Lower leg skin (tissue), 4 donors: Measurements from ENCODE around the gene NR1H3. TPM values are rescaled to one million over a fixed set of nuclear protein-coding genes. Genes with fewer than 3 reads are reported as not detected.

ENCODE experiments used
- DNase-seq, 2 donors: peaks; one replicate each; pipeline ENCODE4 v3.0.0-alpha.2; 2019; ENCODE audit warnings: low spot score in 2 of 2
- H3K4me3 ChIP-seq: fragments of 200-600 bp; sonication (generic); 2 replicates; pipeline ENCODE4 v1.5.1; 2017; ENCODE audit warnings: mild to moderate bottlenecking, low read depth; ENCODE audit not compliant: poor library complexity, severe bottlenecking
- POLR2A ChIP-seq, 2 donors: fragments of 450-650 bp; IDR thresholded peaks; one replicate each; pipeline ENCODE4 v1.6.1; 2016 to 2017; ENCODE audit warnings: antibody characterized with exemption in 2 of 2, mild to moderate bottlenecking in 1 of 2, moderate library complexity in 1 of 2
- WGBS, 2 donors: methylation state at CpG; one replicate each; pipeline ENCODE4 v1.1.5; 2018; 5-methylcytosine and 5-hydroxymethylcytosine counted together
- intact Hi-C: fragments of 100-400 bp; cut with DNase I; formaldehyde crosslinking; loops from one replicate; pipeline ENCODE4 v1.15.0; 2023; ENCODE audit warnings: low total_unique reads
- total RNA-seq, 4 donors: library from RNA; depleted of rRNA; stranded (reverse); fragments of >200 nt; gene quantifications; one replicate each; pipeline ENCODE4 v1.1.0, GENCODE V29; 2016
- TF ChIP-seq, protein P1 (sequence below), 3 donors: fragments of 450-650 bp; IDR thresholded peaks; one replicate each; pipeline ENCODE4 v1.5.1; 2016; ENCODE audit warnings: antibody characterized with exemption in 3 of 3, mild to moderate bottlenecking in 3 of 3, moderate library complexity in 2 of 3

Gene NR1H3
- total RNA-seq, 4 donors from 2014 or later = 18.5 to 34.6 (median 23.4) TPM

- intact Hi-C loops = no loop called here
- DNase-seq = no peak
Observed at GRCh38 chr11:47233051-47233450, 24.7 kb upstream of the NR1H3 start.

GRCh38 chr11:47233989-47234668 lies 23.7 kb upstream of the NR1H3 start:
- WGBS, 2 donors = 62 to 73% methylated on average over 11 of the region's 11 CpGs
- DNase-seq = peak in 1 of 2 donors; percentile 85
- no peak overlapping the region for H3K4me3 ChIP-seq
- intact Hi-C loops = no loop called here
- TF ChIP-seq POLR2A (IDR thresholded peaks at IDR 0.05) = no peak
- TF ChIP-seq, protein P1, sequence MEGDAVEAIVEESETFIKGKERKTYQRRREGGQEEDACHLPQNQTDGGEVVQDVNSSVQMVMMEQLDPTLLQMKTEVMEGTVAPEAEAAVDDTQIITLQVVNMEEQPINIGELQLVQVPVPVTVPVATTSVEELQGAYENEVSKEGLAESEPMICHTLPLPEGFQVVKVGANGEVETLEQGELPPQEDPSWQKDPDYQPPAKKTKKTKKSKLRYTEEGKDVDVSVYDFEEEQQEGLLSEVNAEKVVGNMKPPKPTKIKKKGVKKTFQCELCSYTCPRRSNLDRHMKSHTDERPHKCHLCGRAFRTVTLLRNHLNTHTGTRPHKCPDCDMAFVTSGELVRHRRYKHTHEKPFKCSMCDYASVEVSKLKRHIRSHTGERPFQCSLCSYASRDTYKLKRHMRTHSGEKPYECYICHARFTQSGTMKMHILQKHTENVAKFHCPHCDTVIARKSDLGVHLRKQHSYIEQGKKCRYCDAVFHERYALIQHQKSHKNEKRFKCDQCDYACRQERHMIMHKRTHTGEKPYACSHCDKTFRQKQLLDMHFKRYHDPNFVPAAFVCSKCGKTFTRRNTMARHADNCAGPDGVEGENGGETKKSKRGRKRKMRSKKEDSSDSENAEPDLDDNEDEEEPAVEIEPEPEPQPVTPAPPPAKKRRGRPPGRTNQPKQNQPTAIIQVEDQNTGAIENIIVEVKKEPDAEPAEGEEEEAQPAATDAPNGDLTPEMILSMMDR (IDR thresholded peaks at IDR 0.05) = no peak

More at GRCh38 chr11:47233051-47233450, 24.7 kb upstream of the NR1H3 start:
- 95 to 98% methylated on average over 4 of the region's 4 CpGs for WGBS, 2 donors
- no peak overlapping the region for H3K4me3 ChIP-seq
- TF ChIP-seq POLR2A (IDR thresholded peaks at IDR 0.05) = no peak
- TF ChIP-seq, protein P1 (IDR thresholded peaks at IDR 0.05) = no peak

GRCh38 chr11:47234669-47235100 lies 23.1 kb upstream of the NR1H3 start:
- 55 to 62% methylated on average over 12 of the region's 12 CpGs for WGBS, 2 donors
- no peak for DNase-seq
- intact Hi-C loops = no loop called here
- no peak for TF ChIP-seq POLR2A (IDR thresholded peaks at IDR 0.05)
- TF ChIP-seq, protein P1 (IDR thresholded peaks at IDR 0.05) = no peak
- H3K4me3 ChIP-seq = no peak overlapping the region

- no peak for TF ChIP-seq POLR2A (IDR thresholded peaks at IDR 0.05)
- TF ChIP-seq, protein P1 (IDR thresholded peaks at IDR 0.05) = no peak
Observed at GRCh38 chr11:47235163-47235562, 22.6 kb upstream of the NR1H3 start.

DNA sequence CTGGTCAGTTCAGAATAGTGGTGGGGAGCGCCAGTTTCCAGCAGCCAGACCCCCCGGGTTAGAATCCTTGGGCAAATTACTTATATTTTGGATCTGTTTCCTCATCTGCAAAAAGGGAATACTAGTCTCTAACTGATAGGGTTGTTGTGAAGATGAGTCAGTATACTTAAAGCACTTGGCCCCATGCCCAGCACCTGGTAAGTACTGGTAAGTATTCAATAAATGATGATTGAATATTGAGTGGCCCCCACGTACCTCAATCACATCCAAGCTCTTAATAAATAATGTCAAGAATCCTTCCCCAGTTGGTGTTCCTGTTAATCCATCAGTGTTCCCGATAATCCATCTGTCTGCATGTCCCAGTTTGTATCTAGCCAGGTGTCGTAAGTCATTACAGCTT lies 21.3 kb upstream of the NR1H3 start:
- no peak for DNase-seq
- H3K4me3 ChIP-seq = no peak overlapping the region
- TF ChIP-seq, protein P1 (IDR thresholded peaks at IDR 0.05) = no peak
- TF ChIP-seq POLR2A (IDR thresholded peaks at IDR 0.05) = no peak
- 75 to 85% methylated on average over 5 of the region's 5 CpGs for WGBS, 2 donors
- intact Hi-C loops = no loop called here

More at GRCh38 chr11:47235163-47235562, 22.6 kb upstream of the NR1H3 start:
- DNase-seq = no peak
- WGBS, 2 donors = 85 to 89% methylated on average over 12 of the region's 12 CpGs
- intact Hi-C loops = no loop called here
- H3K4me3 ChIP-seq = no peak overlapping the region

DNA sequence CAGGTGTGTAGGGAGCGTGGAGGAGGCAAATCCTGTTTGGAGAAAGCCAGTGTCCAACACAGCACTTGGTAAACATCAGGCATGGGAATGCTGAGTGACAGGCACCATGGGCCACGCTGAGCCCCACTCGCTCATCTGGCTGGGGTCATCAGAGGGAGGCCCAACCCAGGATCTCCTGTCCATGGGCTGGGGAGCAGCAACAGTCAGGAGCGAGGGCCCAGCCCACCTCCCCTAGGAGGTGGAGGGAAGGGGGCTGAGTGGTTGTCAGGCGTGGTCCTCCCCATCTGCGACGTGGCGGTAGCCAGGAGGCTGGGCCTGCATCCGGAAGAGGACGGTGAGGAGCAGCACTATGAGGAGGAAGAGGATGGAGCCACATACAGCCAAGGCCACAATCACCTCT lies 17.9 kb upstream of the NR1H3 start:
- 95 to 97% methylated on average over 10 of the region's 10 CpGs for WGBS, 2 donors
- DNase-seq = no peak
- no peak overlapping the region for H3K4me3 ChIP-seq
- TF ChIP-seq, protein P1 (IDR thresholded peaks at IDR 0.05) = no peak
- no peak for TF ChIP-seq POLR2A (IDR thresholded peaks at IDR 0.05)
- intact Hi-C loops = no loop called here
